Esophagus muscularis mucosa (tissue), 4 donors: ENCODE data around the gene THAP10. TPM values are rescaled to one million over a fixed set of nuclear protein-coding genes. Genes with fewer than 3 reads are reported as not detected.

Experiments
- DNase-seq: peaks from one replicate; pipeline ENCODE4 v3.0.0-alpha.2; 2017; ENCODE audit errors: extremely low spot score
- H3K27ac ChIP-seq, 4 donors: fragments of 200-600 bp; sonication (generic); replicated peaks in 1 of 4; 1 replicate in 3 of 4; 2 replicates in 1 of 4; pipeline ENCODE4 v1.5.1; 2016 to 2019; ENCODE audit warnings: mild to moderate bottlenecking in 1 of 4
- H3K27me3 ChIP-seq, 4 donors: fragments of 200-600 bp; sonication (generic); one replicate each; pipeline versions ENCODE4 v1.5.1 to v1.6.0; 2016 to 2019
- H3K36me3 ChIP-seq, 4 donors: fragments of 200-600 bp; sonication (generic); one replicate each; pipeline ENCODE4 v1.5.1; 2016 to 2019
- H3K4me1 ChIP-seq, 4 donors: fragments of 200-600 bp; sonication (generic); one replicate each; pipeline ENCODE4 v1.5.1; 2016 to 2019
- H3K4me3 ChIP-seq, 4 donors: fragments of 200-600 bp; sonication (generic); 1 replicate in 2 of 4; 2 replicates in 2 of 4; pipeline ENCODE4 v1.5.1; 2016 to 2019; ENCODE audit warnings: mild to moderate bottlenecking in 4 of 4, moderate library complexity in 1 of 4
- H3K9me3 ChIP-seq, 4 donors: fragments of 200-600 bp; sonication (generic); 1 replicate in 3 of 4; 2 replicates in 1 of 4; pipeline ENCODE4 v1.5.1; 2016 to 2019
- EP300 ChIP-seq: sonication (generic); formaldehyde crosslinking; IDR thresholded peaks from one replicate; pipeline ENCODE4 v1.6.1; 2017; ENCODE audit warnings: antibody characterized with exemption
- POLR2A ChIP-seq: fragments of 450-650 bp; IDR thresholded peaks from one replicate; pipeline ENCODE4 v1.6.1; 2017; ENCODE audit warnings: antibody characterized with exemption, moderate library complexity, mild to moderate bottlenecking, low read depth
- POLR2AphosphoS5 ChIP-seq, 2 donors: sonication (generic); formaldehyde crosslinking; IDR thresholded peaks; one replicate each; pipeline ENCODE4 v1.6.1; 2017; ENCODE audit warnings: antibody characterized with exemption in 2 of 2
- WGBS: methylation state at CpG from one replicate; pipeline ENCODE4 v1.1.5; 2018; 5-methylcytosine and 5-hydroxymethylcytosine counted together
- intact Hi-C: fragments of 100-400 bp; cut with DNase I; formaldehyde crosslinking; loops from one replicate; pipeline ENCODE4 v1.15.1; 2023
- total RNA-seq, 4 donors: library from RNA; depleted of rRNA; stranded (reverse); fragments of >200 nt; gene quantifications; one replicate each; pipeline versions ENCODE4 v1.1.0 to v1.2.1, GENCODE V29; 2016
- TF ChIP-seq, protein P1 (sequence below), 3 experiments: fragments of 200-600 bp in 2 of 3; fragments of 450-650 bp in 1 of 3; sonication (generic) in 2 of 3; IDR thresholded peaks; one replicate each; pipeline ENCODE4 v1.5.1; 2017 to 2019; ENCODE audit warnings: antibody characterized with exemption in 3 of 3, mild to moderate bottlenecking in 2 of 3, moderate library complexity in 1 of 3

THAP10 gene
- total RNA-seq, 4 donors from 2014 or later, result 1.3 to 3.4 (median 2.5) TPM

DNA sequence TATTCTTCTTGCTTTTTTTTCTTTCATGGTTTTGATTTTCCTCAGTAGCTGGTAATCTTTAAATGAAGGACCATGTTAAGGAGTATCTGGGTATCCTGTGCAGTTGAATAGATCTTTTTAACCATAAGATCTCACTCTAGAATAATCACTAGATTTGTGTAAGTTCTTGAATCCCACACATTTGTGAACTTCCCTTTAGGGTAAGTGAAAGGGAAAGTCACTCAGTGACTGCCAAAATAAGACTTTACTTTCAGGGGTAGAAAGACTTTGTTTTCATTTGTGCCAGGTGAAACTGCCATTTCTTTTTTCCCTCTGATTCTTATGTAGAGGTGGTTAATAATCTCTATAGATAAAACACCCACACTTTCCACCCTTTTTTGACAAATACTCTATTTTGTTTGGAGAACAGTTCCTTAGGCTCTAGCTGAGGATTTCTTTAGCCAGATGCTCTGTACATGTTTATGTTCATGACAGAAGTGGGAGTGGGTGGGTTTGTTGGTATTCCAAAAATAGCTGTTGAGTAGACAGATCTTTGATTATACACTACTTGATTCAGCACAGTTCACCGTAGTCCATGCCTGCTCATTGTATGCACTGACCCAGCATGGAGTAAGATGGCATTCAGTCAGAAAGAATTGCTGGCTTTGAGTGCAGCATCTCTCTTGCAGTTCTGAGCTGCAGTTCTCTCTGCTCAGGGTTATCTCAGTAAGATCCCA is 28.9 kb upstream of the THAP10 start:
- no peaks in the 10 kb centered on the region for H3K36me3 ChIP-seq
- no peaks in the 10 kb centered on the region for H3K4me1 ChIP-seq
- no peak overlapping the region for H3K4me3 ChIP-seq
- no peaks in the 10 kb centered on the region for H3K9me3 ChIP-seq
- no peak overlapping the region for H3K27ac ChIP-seq
- TF ChIP-seq, protein P1, sequence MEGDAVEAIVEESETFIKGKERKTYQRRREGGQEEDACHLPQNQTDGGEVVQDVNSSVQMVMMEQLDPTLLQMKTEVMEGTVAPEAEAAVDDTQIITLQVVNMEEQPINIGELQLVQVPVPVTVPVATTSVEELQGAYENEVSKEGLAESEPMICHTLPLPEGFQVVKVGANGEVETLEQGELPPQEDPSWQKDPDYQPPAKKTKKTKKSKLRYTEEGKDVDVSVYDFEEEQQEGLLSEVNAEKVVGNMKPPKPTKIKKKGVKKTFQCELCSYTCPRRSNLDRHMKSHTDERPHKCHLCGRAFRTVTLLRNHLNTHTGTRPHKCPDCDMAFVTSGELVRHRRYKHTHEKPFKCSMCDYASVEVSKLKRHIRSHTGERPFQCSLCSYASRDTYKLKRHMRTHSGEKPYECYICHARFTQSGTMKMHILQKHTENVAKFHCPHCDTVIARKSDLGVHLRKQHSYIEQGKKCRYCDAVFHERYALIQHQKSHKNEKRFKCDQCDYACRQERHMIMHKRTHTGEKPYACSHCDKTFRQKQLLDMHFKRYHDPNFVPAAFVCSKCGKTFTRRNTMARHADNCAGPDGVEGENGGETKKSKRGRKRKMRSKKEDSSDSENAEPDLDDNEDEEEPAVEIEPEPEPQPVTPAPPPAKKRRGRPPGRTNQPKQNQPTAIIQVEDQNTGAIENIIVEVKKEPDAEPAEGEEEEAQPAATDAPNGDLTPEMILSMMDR (IDR thresholded peaks at IDR 0.05), result no peak
- TF ChIP-seq POLR2A, result no peak
- intact Hi-C loops, result no loop called here
- WGBS, result 31% methylated on average over 1 of the region's 1 CpG
- no peak for DNase-seq
- H3K27me3 ChIP-seq, result no peaks in the 10 kb centered on the region

DNA sequence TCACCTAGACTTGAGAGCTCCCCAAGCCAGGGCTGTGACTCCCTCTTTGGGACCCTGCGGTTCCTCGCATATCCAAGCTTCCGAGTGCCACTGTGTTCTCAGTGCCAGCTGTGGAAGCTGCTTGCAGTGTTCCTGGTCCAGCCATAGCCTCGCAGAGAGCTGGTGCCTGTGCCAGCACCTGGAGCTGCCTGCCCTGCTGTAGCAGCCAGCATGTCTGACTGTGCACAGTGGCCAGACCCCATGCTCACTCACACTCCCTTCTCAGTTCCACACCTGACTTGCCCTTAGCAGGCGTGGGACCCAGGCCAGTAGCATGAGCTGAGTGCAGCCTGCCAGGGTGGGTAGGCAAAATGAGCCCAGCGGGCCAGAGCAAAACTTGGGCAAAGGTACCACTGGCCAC is 25.7 kb upstream of the THAP10 start:
- H3K36me3 ChIP-seq, result peaks cover 0 to 4% (median 0%) of the 10 kb centered on the region in 4 donors
- no peak overlapping the region for H3K27ac ChIP-seq
- H3K27me3 ChIP-seq, result no peaks in the 10 kb centered on the region
- WGBS, result 93% methylated on average over 6 of the region's 6 CpGs
- intact Hi-C loops, result no loop called here
- DNase-seq, result no peak
- no peak for TF ChIP-seq EP300
- H3K9me3 ChIP-seq, result no peaks in the 10 kb centered on the region
- H3K4me1 ChIP-seq, result no peaks in the 10 kb centered on the region
- no peak overlapping the region for H3K4me3 ChIP-seq

DNA sequence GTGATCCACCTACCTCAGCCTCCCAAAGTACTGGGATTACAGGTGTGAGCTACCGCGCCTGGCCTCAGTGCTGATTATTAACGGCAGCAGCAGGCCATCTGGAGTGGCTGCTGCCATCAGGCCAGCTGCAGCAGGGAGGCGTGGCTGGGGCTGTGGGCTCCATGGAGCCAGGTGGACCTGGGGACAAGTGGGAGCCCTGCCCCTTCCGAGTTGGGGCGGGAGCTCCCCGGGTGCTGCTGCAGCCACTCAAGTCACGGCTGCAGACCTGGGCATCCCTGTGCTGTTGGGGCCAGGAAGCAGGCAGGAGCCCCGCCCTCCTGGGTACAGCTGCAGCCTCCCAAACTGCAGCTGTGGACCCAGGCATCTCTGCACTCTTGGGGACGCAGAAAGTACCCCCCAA is 24.3 kb upstream of the THAP10 start:
- Histone ChIP-seq H3K36me3 (peaks cover 0 to 4% (median 0%) of the 10 kb centered on the region in 4 donors), H3K9me3 (no peaks in the 10 kb centered on the region), H3K4me3 (no peak overlapping the region), H3K27me3 (no peaks in the 10 kb centered on the region), H3K27ac (no peak overlapping the region), H3K4me1 (no peaks in the 10 kb centered on the region)
- DNase-seq, result no peak
- TF ChIP-seq POLR2AphosphoS5 (IDR thresholded peaks at IDR 0.05), result no peak
- TF ChIP-seq POLR2A, result no peak
- intact Hi-C loops, result no loop called here
- 100% methylated on average over 4 of the region's 10 CpGs for WGBS

DNA sequence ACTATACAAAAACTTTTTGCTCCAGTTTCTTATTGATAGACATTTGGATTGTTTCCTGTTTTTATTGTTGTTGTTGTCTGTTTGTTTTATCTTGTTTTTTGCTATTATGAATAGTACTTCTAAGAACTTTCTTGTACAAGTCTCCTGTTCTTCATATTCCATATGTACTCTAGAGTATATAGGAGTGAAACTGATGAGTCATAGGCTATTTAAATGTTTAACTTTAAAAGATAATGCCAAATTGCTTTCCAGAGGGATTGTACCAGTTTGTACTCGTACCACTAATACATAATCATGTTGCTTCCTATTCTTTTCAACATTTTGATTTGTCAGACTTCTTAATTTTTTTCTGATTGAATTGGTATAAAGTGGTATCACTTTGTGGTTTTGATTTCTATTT is 20.0 kb upstream of the THAP10 start:
- TF ChIP-seq POLR2AphosphoS5 (IDR thresholded peaks at IDR 0.05), result no peak
- WGBS, result 96% methylated on average over 1 of the region's 1 CpG
- intact Hi-C loops, result no loop called here

DNA sequence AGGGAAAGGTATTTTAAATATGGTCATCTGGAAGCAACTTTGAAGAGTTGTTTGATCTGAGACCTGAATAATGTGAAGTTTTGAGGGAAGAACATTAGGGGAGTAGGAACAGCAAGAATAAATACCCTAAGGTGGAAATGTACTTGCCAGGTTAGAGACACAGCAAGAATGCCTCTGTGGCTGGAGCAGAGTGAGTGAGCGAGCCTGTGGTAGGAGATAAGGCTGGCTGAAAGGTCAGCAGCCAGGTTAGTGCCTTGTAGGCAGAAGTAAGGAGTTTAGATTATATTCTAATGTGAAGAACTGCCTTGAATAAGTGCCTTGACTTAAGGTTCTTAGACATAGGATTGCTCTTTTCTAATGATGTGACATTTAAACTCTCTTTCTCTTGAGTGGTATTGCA is 18.7 kb upstream of the THAP10 start:
- Histone ChIP-seq H3K4me3 (no peak overlapping the region), H3K27me3 (no peaks in the 10 kb centered on the region), H3K27ac (no peak overlapping the region), H3K36me3 (peaks cover 9 to 22% (median 19%) of the 10 kb centered on the region in 4 donors), H3K9me3 (peaks cover 0 to 12% (median 4%) of the 10 kb centered on the region in 4 donors), H3K4me1 (no peaks in the 10 kb centered on the region)
- 100% methylated on average over 1 of the region's 1 CpG for WGBS
- TF ChIP-seq EP300, result no peak
- no peak for TF ChIP-seq POLR2A
- TF ChIP-seq, protein P1 (IDR thresholded peaks at IDR 0.05), result no peak
- no peak for TF ChIP-seq POLR2AphosphoS5 (IDR thresholded peaks at IDR 0.05)
- DNase-seq, result no peak
- intact Hi-C loops, result no loop called here

More for the DNA sequence above, 20.0 kb upstream of the THAP10 start:
- Histone ChIP-seq H3K27ac (no peak overlapping the region), H3K27me3 (no peaks in the 10 kb centered on the region), H3K9me3 (peaks cover 0 to 11% (median 4%) of the 10 kb centered on the region in 4 donors), H3K4me1 (no peaks in the 10 kb centered on the region), H3K36me3 (peaks cover 5 to 17% (median 14%) of the 10 kb centered on the region in 4 donors), H3K4me3 (no peak overlapping the region)
- no peak for DNase-seq

DNA sequence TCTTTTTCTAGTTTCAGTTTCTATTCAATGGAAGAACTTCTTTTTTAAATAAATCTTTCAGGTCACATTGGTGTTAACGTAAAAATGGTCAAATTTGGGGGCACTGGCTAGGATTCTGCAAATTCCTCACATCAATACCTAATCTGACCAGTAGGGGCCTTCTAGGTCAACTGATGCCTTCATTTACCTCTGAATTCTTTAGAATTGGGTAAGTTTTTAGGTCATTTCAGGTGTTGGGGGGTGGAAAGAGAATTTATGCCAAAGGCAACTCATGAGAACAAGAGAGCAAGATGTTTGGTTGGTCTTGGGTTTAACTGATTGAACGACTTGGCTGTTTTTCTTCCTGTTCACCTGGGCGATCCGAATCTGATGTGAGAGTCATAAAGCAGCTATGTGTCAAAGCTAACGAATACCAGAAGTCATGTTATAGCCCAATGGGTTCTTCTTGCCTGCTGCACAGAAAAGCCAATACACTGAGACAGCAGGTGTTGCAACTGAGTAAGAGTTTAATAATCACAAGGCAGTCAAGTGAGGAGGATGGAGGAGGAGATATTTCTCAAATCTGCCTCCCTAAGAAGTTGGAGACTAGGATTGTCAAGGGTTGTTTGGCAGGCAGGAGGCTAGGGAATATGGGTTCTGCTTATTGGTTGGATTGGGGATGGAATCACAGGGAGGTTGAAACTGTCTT is 15.7 kb upstream of the THAP10 start:
- WGBS, result 95% methylated on average over 5 of the region's 5 CpGs
- H3K36me3 ChIP-seq, result peaks cover 9 to 35% (median 24%) of the 10 kb centered on the region in 4 donors

More for the DNA sequence above, 15.7 kb upstream of the THAP10 start:
- intact Hi-C loops, result no loop called here
- Histone ChIP-seq H3K4me3 (no peak overlapping the region), H3K27me3 (no peaks in the 10 kb centered on the region), H3K4me1 (no peaks in the 10 kb centered on the region), H3K9me3 (peaks cover 0 to 12% (median 4%) of the 10 kb centered on the region in 4 donors), H3K27ac (no peak overlapping the region)
- TF ChIP-seq EP300 (no peak), POLR2A (no peak)
- TF ChIP-seq, protein P1 (IDR thresholded peaks at IDR 0.05), result peak in 1 of 3 experiments; percentile 19
- DNase-seq, result no peak
